OCI-M2 (cell line): ENCODE measurements around the gene ARHGEF17.

Source experiments
- DNase-seq: peaks from one replicate; lab custom pipeline; 2025; ENCODE audit not compliant: unreplicated experiment; lab: John Stamatoyannopoulos, UW

ARHGEF17 gene

DNA sequence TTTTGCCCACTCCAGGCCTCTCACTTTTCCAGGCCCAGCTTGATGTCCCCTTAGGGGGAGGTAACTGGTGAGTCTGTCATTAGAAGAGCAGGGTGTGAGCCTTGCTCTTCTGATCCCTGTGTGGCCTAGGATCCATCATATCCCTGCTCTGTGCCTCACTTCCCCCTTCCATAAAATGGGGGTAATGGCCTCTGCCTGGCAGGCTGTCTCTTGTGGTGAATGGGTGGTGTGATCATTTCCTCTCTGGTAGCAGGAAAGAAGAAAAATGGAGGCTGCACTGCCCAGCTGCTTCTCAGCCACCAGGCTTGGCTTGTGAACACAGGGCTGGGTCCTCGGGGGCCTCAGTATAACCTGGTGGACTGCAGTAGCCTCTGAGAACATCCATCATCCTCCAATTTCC, 5.6 kb downstream of the ARHGEF17 start:
- DNase-seq, result no peak

DNA sequence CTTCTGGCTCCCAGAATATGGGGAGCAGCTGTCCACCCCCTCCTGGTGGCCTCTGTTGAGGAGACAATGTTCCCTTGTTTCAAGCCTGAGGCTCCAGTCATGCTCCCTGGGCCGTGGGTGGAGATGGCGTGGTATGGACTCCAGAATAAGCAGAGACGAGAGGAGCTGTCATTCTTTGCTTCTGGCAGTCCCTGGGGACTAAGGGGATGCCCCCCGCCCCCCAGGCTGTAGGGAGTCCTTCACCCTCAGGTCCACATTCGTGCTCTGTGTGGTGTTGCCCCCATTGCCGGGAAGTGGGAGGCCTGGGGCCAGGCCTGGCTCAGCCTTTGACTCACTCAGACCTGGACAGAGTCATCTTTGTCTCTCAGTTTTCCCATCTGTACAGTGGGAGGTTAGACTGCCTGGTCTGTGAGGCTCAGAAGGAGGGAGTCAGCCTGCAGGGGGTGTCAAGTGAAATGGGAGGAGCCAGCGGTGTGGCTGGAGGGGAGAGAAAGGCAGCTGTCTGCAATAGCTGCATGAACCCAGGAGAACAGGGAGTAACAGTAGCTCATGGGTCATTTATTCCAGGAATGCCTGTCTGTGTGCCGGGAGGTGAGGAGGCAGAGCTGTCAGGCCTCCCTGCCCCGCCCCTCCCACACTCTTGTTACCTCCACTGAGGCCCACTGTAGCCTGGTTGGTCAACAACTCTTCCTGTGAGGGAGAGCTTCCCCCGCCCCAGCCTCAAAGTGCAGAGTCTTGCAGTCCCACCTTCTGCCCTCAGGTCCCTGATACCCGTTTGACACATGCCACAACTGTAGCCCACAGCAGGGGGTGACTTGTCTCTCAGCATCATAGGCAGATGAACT, 6.3 kb downstream of the ARHGEF17 start:
- DNase-seq, result no peak

DNA sequence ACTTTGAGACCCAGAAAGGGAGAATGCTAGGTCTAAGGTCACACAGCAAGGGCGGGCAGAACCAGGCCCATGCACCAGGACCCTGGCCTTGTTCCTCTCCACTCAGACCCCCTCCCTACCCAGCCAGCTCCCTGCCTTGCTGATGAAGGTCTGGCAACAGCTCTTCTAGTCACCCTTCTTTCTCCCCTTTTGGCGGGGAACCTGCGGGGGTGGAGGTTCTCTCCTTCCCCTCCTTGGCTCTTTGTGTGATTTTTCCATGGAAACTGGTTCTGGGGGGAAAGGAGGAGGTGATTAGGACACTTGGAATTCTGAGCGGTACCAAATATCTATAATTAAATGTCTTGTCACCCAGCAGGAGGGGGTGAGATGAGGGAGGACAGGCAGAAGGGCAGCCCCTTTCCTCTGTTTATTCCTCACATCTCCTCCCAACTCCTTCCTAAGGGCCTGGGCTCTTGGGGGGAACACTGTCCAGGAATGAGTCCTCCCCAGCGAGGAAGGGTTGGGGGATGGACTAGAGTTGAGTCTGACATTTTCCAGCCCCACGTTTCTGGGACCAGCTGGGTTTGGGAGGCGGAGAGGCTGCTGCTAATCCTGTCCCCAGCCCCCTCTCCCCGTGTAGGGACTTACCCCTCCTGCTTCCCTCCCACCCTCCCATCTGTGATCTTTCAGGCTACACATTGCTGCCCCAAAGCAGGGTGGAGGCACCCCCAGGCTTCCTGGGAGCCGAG, 7.4 kb downstream of the ARHGEF17 start:
- no peak for DNase-seq

DNA sequence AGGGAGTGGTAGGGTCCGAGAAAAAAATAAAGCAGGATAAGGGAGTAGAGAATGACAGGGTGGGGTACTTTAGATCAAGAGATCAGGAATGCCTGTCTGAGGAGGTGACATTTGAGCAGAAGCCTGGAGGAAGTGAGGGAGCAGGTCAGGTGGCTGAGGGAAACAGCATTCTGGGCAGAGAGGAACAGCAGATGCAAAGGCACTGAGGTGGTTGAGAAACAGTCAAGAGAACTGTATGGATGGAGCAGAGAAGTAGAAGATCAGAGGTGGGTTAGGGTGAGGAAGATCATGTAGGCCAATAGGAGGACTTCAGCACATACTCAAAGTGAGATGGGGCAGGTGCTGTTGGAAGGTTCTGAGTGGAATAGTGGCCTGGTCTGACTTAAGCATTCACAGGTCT, 8.3 kb downstream of the ARHGEF17 start:
- DNase-seq, result no peak

DNA sequence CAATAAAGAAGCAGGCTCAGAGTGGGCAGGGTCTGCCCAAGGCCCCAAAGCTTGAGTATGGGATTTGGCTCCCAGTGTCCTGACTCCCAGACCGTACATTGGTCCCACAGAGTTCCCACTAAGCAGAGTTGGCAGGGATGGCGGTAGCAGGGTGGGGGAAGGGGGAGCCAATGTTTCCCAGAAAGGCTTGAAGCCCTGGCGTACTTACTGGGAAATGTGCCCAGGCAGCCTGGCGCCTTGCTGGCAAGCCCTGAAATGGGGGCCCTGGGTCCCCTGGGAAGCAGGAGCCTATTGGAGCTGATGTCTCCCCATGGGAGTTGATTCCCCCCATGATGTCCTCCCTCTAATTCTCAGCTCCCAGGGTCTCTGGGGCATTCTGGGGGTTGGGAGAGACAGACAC, 9.3 kb downstream of the ARHGEF17 start:
- no peak for DNase-seq

DNA sequence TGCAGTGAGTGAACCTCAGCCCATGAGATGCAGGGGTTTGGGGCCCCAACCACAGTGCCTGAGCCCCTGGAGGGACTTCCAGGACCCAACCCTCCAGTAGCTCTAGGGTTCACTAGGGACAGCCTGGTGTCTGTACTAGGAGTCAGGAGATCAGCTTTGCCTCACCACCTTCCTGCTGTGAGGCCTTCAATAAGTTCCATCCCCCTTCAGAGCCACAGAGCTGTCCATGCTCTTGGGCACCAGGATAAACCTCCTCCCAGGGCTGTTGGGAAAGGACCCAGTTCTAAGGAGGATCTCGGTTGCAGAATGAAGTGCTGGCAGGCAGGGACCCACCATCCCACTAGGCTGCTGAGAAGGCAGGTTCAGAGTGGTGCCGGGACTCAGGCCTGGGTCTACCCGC, 9.7 kb downstream of the ARHGEF17 start:
- no peak for DNase-seq

DNA sequence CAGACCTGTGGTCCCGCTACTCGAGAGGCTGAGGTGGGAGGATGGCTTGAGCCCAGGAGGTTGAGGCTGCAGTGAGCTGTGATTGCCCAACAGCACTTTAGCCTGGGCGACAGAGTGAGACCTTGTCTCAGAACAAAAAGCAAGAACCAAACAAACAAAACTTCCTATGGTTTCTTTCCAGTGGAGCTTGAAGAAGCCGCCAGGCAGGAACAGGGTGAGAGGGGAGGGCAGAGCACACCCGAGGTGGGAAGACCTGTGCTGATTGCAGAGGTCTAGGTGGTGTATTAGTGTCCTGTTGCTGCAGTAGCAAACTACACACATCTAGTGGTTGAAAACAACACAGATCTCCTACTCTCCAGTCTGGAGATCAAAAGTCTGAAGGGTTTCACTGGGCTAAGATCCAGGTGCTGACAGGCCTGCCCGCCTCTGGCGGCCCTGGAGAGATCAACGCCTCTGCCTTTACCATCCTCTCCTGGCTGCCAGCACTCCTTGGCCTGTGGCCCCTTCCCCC, 10.5 kb downstream of the ARHGEF17 start:
- no peak for DNase-seq

DNA sequence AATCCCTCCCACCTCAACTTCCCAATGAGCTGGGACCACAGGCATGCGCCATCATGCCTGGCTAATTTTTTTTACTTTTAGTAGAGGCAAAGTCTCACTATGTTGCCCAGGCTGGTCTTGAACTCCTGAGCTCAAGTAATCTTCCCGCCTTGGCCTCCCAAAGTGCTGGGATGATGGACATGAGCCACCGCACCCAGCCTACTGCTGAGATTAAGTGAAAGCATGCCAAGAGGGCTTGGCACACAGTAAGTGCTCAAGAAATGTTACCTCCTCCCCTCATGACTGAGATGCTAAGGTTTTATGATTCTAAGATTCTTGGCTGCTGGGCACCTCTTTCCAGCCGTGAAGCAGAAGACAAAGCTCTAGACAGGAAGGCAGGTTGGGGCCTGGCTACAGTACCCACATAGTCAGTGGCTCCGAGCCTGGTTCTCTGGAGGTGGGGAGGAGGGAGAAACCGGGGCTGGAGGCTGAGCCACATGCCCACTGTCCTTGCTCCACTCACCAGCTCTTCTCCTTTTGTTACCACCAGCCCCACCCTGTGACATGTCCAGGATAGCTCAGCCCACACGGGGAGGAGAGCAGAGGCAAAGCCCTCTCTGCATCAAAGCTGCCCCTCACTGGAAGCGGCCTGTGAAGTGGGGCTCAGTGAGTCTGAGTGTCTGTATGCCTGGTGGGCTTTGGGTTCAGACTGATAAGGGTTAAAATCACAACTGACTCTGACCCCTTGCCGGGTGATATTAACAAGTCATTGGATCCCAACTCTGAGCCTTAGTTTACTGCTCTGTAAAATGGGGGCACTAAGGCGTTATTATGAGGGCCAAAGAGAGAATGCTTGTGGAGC, 12.9 kb downstream of the ARHGEF17 start:
- DNase-seq, result no peak

DNA sequence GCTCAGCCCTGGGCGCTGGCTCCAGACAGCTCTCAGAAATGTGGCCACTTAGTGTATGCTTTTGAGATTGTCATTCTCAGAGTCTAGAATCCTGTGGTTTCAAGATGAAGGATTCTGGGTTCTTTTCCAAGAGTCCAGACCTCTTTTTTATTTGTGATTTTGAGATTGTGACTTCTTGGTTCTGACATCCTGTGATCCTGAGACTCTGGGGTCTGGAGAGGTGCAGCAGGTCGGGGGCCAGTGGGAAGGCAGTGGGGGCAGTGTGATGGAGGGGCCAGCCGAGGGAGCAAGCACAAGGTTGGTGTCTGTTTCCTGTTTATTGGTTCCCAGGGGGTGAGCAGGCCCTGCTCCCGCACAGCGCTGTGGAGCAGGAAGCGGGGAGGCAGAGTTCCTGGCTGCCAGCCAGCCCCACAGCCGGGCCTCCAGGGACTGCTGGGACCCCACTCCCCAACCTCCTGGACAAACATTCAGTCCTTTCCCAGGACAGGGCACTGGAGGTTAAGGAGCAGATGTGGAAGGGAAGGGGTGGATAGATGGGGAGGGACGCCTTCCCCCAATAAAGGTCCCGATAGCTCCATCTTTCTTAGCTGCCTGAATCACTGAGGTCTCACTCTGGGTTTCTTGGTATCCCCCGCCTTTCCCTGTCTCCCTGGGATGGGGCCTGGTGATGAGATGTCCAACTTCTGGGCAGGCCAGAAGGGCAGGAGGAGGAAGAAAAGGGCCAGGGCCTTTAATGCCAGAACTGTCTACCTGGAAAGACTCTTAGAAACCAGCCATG, 13.7 kb downstream of the ARHGEF17 start:
- no peak for DNase-seq

DNA sequence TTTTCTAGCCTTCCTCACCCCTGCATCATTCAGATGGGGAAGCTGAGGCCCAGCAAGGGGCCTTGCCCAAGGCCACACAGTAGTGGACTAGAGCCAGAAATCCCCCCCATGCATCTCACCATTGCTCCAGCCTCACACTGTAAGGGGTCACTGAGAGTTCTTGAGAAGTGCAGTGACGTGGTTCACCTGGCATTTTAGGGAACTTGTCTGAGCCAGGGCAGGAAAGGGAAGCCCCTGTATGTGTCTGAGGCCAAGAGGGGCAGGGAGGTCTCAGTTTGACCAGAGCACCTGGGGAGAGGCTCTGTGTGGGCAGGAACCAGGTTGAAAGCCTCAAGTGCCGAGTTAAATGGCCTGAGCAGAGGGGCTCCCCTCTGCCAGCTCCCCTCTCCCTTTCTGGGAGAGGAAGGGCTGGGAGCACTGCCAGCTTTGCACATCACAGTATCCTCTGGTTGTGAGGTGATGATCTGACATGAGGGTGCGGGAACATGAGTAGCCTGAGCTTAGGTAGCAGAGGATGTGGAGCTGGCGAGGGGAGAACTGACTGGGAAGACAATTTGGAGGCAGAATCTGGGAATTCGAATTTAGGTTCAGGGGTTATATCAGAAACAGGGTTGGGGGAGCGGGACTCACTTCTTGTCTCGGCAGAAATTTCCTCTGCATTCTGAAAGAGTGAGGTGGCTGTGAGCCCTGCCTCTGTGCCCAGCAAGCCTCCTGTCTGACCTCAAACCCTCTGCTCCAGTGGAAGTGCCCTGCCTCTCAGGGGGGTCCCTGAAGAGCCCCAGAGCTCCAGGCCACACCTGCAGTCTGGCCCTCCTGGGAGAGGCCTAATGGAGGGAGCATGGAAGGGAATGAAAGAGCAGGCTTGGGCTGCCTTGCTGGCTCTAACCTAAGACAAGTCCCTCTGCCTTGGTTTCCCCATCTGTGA, 14.6 kb downstream of the ARHGEF17 start:
- no peak for DNase-seq

DNA sequence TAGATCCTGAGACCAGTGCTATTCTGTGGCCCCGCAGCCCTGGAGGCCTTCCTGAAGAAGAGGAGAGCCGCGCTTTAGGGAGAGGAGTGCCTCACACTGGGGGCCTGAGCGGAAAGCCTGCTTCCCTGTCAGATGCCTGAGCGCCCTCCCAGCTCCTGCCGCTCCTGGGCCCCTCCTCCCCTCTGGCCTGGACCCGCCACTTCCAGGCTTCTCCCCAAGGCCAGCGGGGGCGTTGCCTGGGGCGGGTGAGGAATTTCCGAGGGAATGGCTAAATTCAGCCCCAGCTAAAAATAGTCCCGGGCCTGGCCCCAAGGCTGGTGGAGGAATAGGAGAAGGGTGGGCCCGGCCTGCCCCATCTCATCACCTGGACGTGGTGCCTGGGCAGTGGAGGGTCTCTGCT, 15.4 kb downstream of the ARHGEF17 start:
- DNase-seq, result no peak

DNA sequence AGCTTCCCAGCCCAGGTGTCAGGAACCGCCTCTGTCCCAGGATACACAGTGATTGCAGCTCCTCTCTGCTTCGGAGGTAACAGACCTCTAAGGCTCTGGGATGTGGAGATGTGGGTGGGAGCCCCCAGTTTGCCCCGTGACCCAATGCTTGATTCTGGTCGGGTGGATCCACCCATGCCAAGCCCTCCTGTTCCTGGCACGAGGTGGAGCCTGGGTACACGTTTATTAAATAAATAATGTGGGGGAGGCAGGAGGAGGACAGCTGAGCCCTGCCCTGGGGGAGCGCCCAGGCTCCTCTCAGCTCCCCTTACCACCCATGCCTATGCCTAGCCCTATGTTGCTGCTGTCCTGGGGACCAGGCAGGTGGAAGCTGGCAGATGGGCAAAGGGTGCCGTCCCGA, 16.0 kb downstream of the ARHGEF17 start:
- no peak for DNase-seq

DNA sequence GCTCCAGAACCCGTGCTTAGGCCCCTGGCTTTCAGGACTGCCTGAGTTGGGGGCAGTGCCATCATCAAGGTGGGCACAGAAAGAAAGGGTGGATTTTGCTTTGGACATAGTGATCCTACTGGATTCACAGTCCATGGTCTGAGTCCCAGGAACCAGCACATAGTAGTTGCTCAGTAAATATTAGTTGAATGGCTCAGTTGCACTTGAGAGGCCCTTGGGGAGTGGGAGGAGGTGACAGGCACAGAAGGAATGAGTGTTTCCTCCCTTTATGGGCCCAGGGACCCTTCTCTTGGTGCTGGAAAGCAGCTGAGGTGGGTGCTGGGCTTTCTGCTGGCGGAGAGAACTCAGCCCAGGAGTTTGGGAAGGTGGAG, 16.6 kb downstream of the ARHGEF17 start:
- no peak for DNase-seq

DNA sequence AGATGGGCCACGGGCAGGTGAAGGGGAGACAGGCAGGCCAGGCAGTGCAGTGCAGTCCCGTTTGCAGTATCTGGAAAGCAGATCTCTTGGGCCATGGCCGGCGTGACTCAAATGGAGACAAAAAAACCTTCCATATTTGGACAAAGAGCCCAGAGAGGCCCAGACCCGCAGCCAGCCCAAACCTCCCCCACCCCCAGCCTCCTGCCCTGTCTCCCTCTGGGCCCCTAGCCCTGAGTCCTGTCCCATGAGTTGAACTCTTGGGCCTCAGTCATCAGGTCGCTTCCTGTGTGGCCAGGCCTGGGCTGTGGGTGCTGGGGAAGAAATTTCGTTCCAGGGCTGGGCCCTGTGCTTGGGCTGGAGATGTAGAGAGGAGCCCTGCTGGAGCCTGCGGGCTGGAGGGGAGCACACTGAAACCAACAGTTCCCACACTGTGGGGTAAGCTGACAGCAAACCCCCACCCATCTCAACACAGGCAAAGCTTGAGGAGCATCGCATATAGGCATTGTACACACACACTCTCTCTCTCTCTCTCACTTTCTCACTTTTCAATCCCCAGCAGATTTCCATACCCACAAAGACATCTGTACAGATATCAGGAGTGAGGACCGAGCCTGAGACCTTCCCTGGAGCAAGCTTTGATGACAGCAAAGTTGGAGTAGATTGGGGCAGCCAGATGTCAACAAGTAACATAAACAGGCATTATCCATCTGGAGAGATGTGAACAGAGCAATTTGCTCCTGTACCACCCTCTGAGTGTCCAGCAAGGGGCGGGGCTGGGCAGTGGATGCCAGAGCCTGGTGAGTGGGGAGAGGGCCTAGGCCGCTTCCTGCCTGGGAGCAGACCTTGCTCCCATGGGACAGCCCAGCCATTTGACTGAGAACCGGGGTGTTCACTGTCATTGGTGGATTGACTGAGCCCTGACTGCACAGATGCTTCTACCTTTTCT, 17.2 kb downstream of the ARHGEF17 start:
- no peak for DNase-seq

DNA sequence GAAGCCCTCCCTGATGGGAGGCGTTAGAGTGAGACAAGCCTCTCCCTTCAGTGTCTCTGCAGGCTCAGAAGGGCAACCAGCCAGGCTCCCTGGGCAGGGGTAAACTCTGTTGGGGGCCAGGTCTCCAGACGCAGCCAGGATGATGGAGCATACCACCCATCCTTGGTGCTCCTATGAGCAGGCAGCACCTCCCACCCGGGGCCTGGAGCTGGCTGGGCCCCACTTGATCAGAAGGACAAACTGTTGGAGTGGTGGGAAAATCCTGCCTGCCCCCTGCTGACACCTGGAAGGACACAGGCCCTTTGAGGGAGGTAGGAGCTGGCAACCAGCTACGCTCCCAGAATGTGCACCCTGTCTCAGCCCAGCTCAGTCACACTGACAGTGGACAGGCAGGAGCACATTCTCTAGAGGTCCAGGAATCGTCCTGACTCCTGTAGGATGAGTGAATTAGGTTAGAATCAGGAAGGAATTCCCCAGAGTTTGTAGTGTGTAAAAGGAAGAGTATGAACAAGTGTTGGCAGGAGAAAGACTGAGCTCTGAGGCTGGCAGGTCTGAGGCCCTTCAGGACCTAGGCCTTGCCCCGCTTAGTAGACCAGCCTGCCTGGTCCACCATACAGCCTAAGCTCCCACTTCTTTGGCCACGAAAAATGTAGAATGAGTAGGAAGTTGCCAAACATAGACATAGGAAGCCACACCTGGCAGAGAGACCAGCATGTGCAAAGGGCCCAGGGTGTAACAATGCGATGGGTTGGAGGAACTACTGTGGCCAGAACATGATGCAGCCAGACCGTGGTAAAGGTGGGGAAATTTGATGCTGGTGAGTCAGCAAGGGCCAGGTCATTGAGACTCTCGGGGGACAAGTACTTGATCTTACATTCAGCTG, 19.1 kb downstream of the ARHGEF17 start:
- no peak for DNase-seq

DNA sequence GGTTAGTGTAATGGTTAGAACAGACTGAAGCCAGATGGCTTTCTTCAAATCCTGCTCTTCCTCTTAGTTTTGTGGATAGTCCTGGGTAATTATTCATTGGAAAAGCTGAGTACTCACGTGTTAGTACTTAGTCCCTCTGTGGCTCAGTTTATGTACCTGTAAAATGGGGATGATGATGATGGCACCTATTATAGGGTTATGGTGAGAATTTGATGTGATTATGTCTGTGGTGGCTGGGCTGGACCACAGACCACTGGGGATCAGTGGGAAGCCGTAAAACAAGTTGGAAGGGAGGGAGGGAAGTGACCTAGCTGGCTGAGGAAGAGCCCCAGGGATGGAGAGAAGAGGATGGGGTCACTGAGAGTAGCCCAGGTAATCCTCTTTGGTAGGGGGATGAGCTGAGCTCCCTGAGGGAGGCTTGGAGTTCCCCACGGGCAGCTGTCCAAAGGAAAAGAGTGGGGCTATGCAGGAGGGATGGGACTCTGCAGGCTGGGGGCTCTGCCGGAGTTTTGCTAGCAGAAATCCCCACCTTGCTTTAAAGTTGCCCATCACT, 19.8 kb downstream of the ARHGEF17 start:
- no peak for DNase-seq

DNA sequence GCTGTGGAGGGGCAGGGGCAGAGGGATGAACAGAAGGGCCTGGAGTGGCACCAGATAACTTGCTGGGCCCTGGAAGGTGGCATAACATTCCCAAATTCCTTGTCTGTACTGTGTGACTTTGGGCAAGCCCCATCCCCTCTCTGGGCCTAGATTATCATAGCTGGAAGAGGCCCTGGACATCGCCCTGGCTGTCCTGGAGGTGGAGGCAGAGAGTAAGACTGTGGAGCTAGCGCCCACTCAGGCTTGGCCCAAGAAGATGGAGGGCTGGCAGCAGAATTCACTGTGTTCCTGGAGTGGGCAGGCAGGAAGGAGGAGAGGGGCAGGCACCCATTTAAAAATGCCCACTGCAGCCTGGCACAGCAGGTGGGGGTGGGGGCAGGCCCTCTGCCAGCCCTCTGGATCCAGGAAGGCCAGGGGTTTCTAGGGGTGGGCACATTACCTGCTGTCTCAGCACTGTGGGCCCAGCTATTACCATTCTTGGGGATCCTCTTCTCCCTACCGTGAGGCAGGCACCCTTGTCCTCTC, 22.6 kb downstream of the ARHGEF17 start:
- DNase-seq, result no peak
